Left ventricle myocardium inferior (tissue), 1 donor: ENCODE results near the gene DYSF. TPM values are rescaled to one million over a fixed set of nuclear protein-coding genes. Genes with fewer than 3 reads are reported as not detected.

Source experiments
- DNase-seq: peaks from one replicate; pipeline ENCODE4 v3.0.0-alpha.2; 2020
- H3K27ac ChIP-seq: fragments of 200-600 bp; replicated peaks from 2 replicates; pipeline ENCODE4 v1.8.0; 2021
- H3K27me3 ChIP-seq: fragments of 200-600 bp; 2 replicates; pipeline ENCODE4 v1.8.0; 2021; ENCODE audit warnings: low read depth
- H3K36me3 ChIP-seq: fragments of 200-600 bp; 2 replicates; pipeline ENCODE4 v1.8.0; 2021
- H3K4me1 ChIP-seq: fragments of 200-600 bp; 2 replicates; pipeline ENCODE4 v1.8.0; 2021
- H3K4me3 ChIP-seq: fragments of 200-600 bp; 2 replicates; pipeline ENCODE4 v1.8.0; 2021; ENCODE audit warnings: mild to moderate bottlenecking, moderate library complexity
- H3K9me3 ChIP-seq: fragments of 200-600 bp; replicated peaks from 2 replicates; pipeline ENCODE4 v1.8.0; 2021
- CTCF ChIP-seq: fragments of 200-600 bp; IDR thresholded peaks from 2 replicates; pipeline ENCODE4 v1.8.0; 2021; ENCODE audit warnings: antibody characterized with exemption, mild to moderate bottlenecking, borderline replicate concordance
- intact Hi-C: fragments of 100-400 bp; cut with micrococcal nuclease; formaldehyde crosslinking; loops from one replicate; pipeline ENCODE4 v1.11.0; 2022
- total RNA-seq: library from RNA; stranded (reverse); fragmentation: NEBNext Ultra II Directional; extraction: Animal tissue kit (Norgen Biotek cat#: 25700); gene quantifications from one replicate; pipeline ENCODE4 v1.2.1, GENCODE V29; 2021
- donor health status: DM: no; HTN: yes; CAD: no; lungs with severe emphysema.

DYSF gene
- total RNA-seq, 1 donor from 2014 or later: 48.2 TPM

- no peak for DNase-seq
- no peaks in the 10 kb centered on the region for H3K27me3 ChIP-seq
- H3K4me3 ChIP-seq: no peak overlapping the region
- no peaks in the 10 kb centered on the region for H3K9me3 ChIP-seq
- peaks cover 73% of the 10 kb centered on the region for H3K4me1 ChIP-seq
- H3K36me3 ChIP-seq: no peaks in the 10 kb centered on the region
- H3K27ac ChIP-seq: no peak overlapping the region
- TF ChIP-seq CTCF: no peak
- intact Hi-C loops: no loop called here
These were observed 249.0 kb downstream of the DYSF start for GRCh38 chr2:71702071-71702970.

- no peaks in the 10 kb centered on the region for H3K27me3 ChIP-seq
- intact Hi-C loops: no loop called here
- H3K4me3 ChIP-seq: no peak overlapping the region
- no peak overlapping the region for H3K27ac ChIP-seq
- no peak for DNase-seq
- TF ChIP-seq CTCF: no peak
- H3K4me1 ChIP-seq: peaks cover 76% of the 10 kb centered on the region
- no peaks in the 10 kb centered on the region for H3K9me3 ChIP-seq
- H3K36me3 ChIP-seq: no peaks in the 10 kb centered on the region
These were observed 249.9 kb downstream of the DYSF start for GRCh38 chr2:71702971-71703898.

- no peak overlapping the region for H3K27ac ChIP-seq
These were observed 250.8 kb downstream of the DYSF start for GRCh38 chr2:71704131-71704561.

GRCh38 chr2:71704688-71705087 lies 251.3 kb downstream of the DYSF start:
- no peak overlapping the region for H3K4me3 ChIP-seq
- peaks cover 73% of the 10 kb centered on the region for H3K4me1 ChIP-seq
- no peaks in the 10 kb centered on the region for H3K9me3 ChIP-seq
- no peak for DNase-seq
- no peaks in the 10 kb centered on the region for H3K36me3 ChIP-seq
- H3K27me3 ChIP-seq: no peaks in the 10 kb centered on the region
- TF ChIP-seq CTCF: no peak
- no peak overlapping the region for H3K27ac ChIP-seq
- intact Hi-C loops: no loop called here

More at GRCh38 chr2:71704131-71704561, 250.8 kb downstream of the DYSF start:
- intact Hi-C loops: no loop called here
- H3K4me1 ChIP-seq: peaks cover 76% of the 10 kb centered on the region
- no peak overlapping the region for H3K4me3 ChIP-seq
- TF ChIP-seq CTCF: no peak
- H3K9me3 ChIP-seq: no peaks in the 10 kb centered on the region
- no peak for DNase-seq
- no peaks in the 10 kb centered on the region for H3K36me3 ChIP-seq
- no peaks in the 10 kb centered on the region for H3K27me3 ChIP-seq

GRCh38 chr2:71705171-71705960 lies 252.0 kb downstream of the DYSF start:
- H3K36me3 ChIP-seq: no peaks in the 10 kb centered on the region
- no peak overlapping the region for H3K27ac ChIP-seq
- peaks cover 69% of the 10 kb centered on the region for H3K4me1 ChIP-seq
- intact Hi-C loops: no loop called here
- no peak for TF ChIP-seq CTCF
- H3K4me3 ChIP-seq: no peak overlapping the region
- no peaks in the 10 kb centered on the region for H3K9me3 ChIP-seq
- no peak for DNase-seq
- no peaks in the 10 kb centered on the region for H3K27me3 ChIP-seq
